ENCODE measurements around the gene PSTPIP1.

The PSTPIP1 gene

DNA sequence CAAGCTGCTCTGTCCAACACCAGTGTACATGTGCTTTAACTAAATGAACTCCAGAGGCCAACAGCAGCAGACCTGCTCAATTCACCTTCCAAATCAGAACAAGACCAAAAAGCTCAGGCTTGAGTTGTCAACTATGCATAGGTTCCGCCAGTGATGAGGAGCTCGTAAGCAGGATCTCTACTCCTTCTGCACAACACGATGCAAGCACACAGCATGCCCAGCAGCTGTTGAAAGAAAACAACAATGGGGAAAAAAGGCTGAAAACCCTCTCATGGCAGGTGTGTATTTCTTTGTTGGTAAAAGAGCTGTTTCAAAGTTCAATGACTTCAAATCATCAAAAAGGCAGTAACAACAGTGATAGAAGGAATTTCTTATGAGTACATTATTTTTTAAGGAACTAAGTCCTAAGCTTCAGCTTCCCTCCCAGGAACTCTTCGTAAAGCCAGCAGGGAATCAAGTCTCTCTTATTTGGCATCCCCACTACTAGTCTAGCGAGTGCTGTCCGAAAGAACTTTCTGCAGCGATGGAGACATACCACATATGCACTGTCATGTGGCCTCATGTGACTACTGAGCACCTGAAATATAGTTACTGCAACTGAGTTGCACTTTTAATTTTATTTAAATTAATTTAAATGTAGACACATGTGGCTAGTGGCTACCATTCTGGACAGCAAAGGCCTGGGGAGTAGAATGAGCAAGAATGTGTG is 51.9 kb downstream of the PSTPIP1 start:
- no peak for DNase-seq

DNA sequence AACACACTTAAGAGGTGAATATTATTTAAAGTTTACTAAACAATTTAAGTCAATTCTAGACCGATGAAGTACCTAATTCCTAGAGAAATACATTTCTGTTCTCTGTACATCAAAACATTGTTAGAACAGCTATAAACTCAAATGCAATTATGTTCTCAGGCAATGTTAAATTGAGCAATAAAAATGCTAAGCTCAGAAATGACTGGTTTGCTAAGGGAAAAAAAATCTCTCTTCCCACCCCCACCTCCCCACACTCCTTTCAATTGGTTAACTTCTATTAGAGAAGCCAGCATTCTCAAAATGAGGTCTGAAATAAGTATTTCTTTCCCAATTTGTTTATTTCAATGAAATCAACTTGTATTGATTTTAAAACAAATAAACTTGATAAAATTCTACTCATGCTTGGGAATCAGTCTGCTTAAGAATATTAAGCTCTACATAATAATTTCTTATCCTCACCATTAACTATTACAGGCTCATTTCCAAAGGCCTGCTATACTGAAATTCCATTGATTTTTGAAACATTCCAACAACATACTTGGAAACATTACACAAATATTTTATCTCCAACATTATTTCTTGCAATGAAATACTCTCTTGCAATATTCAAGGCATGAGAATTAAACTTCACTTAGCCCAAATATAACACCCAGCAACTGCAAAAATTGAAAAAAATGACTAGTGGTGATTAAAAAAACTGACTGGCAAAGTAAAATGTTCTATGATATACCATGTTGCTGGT is 53.4 kb downstream of the PSTPIP1 start:
- DNase-seq = peak; percentile 46

DNA sequence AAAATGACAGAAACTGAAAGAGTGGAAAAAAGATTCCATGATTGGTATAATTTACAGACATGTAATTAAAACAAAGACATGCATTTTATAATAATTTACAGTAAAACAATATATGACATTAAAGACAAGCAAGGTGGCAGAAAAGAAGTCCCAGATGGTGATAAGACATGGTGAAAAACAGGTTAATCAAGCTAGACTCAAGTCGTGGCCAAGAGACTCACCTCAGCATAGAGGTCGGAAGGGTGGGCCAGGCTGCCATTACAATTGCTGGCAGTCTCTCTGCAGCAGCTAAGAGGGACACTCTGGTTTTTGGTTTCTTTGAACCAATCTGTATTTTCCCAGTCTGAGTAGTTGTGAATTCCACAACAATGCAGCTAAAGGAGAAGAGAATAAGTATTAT is 57.6 kb downstream of the PSTPIP1 start:
- no peak for DNase-seq

DNA sequence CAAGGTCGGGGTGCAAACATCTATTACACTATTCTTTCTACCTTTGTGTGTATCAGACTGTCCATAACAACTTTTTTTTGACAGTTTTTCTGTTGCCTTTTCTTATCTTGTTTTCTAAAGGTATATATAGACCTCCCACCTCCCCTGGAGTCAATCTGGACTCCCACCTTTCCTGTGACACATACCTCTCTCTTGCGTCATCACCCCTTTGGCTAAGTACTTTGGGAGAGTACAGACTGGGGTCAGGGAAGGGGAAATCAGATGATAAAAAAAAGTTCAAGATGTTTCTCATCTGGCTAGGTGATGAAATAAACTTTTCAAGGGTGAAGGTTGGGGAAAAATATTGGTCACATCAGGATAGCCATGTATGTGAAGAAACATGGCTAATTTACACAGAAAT is 58.8 kb downstream of the PSTPIP1 start:
- no peak for DNase-seq

DNA sequence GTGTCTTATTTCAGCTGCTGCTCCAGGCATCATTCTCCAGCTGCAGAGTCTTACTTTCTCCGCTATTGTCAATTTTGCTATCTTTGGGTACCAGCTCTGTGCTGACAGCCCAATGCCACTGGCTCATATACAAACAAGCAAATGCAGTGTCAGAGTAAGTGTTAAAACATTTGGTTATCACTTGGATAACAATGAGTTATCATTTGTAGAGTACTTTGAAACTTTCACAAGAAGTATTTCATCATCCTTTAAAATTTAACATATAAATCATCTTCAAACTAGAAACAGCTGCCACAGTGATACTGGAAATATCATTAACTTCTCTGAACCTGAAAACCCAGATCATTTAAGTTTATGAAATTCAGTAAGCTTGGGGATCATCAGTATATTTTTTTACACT is 62.1 kb downstream of the PSTPIP1 start:
- no peak for DNase-seq

DNA sequence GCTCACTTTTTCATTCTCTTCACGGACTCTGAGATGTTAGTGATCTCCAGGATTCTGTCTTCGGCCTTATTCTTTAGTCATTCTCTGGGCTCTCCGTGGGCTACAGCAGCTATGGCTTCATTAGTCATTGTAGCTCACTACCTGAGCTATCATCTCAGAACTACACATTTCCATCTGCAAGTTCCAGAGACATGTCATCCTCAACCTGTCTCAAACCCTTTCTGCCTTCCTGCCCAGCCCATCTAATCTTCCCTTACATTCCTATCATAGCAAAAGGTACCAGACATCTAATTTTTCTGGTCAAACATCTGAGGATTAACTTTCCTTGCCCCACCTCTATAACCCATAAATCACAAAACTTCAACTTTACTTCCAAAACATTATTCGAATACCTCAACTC is 62.8 kb downstream of the PSTPIP1 start:
- DNase-seq = no peak

DNA sequence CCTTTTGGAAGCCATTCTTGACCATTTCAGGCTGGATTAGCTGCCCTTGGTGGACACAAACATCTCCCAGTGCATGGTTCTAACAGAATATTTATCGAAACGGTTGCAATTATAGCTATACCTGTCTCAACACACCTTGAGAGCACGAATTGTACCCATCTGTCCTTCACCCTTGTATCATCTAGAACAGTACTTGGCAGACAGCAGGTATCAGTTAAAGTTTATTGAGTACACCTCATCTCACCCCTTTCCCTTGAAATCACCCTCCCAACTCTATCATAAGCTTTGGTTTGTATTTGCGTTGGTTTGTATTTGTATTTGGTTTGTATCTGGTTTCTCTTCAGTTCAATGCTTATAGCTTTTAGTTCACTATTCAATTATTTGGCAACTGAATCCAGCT is 63.5 kb downstream of the PSTPIP1 start:
- DNase-seq = no peak

DNA sequence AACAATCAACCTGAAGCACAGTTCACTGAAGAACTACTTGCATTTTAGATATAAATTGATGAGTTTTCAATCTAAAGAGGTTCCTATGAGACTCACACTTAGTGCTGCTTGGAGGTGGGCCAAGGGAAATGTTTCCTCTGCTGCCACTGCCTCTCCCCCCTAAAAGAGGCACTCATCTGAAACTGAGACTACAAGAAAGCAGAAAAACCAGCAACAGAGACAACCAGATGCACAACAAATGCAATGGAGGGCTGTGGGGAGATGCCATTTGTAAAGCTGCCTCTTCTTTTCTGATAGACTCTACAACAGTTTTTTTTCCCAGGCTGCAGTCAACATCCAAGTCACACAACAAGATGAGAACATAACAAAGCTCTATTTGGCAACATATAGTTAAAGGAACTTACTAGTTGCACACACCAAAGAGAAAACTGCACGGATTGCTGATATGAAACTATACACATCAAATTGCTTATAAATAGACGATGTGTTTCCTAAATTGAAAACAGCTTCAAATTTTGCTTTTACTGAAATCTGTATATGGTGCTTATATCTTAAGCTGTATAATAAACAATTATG is 64.9 kb downstream of the PSTPIP1 start:
- no peak for DNase-seq

DNA sequence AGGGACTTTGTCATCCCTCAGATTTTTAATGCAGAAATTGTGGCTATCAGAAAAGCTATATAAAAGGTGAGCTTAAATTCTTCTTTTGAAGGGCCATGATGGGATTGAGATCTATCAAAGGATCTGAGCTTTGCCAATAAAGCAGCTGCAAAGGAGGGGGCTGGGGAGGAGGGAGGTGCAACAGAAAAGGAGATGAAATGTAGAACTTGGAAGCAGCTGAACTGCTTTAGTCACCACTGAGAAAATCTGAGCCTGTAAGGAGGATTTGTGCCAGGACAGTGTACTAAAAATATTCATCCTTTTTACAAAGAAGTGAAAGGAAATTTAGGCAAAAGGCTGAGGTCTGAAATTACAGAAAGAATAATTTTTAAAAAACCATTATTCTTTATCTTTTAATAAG is 65.6 kb downstream of the PSTPIP1 start:
- no peak for DNase-seq

DNA sequence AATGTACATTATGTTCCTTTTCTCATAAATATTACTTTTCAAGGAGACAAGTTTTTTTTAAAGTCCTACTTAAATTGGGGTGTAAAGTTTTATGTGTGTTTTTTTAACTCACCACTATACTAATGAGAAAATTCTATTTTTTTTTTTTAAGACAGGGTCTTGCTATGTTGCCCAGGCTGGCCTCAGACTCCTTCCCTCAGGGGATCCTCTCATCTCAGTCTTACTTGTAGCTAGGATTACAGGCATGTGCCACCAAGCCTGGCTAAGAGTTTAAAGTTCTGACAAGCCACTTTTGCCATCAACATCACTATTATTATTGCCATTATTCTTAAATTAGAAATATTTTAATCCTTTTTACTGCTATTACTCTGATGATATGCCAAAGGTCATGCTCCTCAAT is 68.3 kb downstream of the PSTPIP1 start:
- DNase-seq = no peak

DNA sequence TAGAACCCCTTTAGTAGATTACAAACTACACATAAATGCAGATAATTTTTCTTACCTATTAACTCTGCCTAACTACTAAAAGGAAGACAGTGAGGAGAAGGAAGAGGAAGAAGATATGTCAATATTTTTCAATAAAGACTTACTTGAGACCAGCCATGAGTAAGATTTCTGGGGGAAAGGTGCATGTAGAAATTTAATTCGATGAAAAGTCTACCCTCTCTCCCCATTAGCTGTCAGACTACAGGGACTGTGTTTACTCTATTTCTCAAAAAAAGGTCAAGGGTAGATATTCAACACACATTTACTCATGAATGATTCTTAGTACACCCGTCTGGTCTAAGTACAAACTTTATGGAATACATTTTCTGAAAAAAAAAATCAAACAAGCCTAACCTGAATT is 69.1 kb downstream of the PSTPIP1 start:
- no peak for DNase-seq

DNA sequence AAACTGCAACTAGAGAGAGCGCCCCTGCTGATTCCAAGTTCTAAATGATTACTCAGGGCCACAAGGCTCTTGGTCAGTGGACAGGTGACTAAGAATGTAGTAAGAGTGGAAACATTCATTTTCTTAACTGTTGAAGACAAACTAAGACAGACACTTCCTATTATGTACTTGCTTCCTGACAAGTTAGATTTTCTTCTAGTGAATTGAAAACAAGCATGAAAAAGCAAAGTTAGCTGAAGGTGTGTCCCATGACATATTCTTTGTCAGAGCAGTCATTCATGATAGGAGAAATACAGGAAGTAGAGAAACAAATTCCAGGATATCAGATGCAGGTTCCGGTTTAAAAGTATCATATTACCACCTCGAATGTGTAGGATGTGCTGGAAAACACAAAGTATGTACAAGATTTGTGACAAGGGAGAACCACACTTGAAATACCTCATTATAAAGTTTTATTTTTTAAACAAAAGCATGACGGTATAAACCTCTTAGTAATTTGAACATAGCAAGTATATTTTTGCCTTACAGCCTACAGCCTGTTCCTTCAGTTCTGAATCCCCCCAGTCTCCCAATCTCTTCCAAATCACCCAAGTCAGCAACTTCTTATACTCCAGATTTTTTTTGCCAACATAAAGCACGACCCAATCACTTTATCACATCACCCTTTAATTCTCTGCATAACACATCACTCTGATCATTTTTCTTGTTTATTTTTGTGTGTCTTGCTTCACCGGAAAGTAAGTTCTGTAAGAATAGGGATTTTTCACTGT is 69.8 kb downstream of the PSTPIP1 start:
- peak; percentile 43 for DNase-seq

DNA sequence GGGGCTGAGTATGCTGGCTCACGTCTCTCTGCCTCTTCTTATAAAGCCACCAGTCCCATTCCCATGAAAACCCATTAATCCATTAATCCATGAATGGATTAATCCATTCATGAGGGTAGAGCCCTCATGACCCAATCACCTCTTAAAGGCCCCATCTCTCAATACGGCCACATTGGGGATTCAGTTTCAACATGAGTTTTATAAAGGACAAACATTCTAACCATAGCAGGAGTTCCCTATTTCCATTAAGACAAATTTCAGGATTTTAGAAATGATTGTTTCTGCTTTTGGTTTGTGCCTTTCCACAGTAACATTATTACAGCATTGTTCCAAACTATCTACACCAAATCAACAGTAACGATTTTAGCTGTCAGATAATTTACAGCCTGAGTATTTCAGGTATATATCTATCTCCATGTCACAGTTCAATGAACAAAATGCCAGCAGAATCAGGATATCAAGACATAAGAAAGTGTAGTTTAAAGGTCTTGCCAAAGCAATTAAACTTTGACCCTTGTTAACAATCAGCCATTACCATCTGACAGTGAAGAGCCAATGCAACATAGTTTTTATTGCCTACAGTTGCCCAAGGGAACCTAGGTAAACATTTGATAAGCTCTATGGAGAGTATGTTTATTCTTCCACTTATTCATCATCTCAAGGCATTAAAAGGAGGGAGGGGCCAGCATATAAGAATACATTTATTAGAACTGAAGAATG is 72.2 kb downstream of the PSTPIP1 start:
- DNase-seq = peak; percentile 55

DNA sequence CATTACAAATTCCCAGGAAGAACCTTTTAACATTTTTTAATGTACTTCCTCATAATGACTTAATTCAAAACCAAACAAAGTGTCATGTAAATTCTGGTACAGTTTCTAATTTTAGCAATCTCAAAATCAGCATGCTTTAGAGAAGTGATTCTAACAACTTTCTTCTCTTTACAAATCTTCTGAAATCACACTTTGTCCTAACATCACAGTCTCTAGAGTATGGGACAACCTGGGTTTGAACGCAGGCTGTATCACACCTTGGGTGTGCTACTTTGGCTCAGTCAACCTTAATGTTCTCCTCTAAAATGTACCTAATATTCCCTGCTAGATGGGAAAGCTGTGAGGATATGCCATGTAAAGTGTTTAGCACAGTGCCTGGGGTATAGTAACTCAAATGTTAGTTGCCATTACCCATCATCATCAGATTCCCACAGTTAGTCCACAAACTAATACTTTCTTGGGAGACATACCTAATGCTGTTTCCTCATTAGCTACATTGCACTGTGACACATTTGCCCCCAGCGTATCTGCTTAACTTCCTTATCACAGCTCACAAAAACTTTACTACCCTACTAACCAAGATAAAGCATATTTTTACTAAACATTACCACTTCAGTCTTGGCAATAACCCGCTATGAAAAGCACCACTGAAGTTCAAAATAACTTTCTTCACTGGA is 72.9 kb downstream of the PSTPIP1 start:
- DNase-seq = no peak

DNA sequence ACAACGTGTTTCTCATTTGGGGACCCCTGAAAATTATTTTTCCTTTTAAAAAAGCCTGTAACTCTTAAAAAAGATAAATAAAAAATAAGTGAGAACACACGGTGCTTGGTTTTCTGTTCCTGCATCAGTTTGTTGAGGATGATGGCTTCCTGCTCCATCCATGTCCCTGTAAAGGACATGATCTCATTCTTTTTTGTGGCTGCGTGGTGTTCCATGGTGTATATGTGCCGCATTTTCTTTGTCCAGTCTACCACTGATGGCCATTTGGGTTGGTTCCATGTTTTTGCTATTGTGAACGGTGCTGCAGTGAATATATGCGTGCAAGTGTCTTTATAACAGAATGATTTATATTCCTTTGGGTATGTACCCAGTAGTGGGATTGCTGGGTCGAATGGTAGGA is 73.7 kb downstream of the PSTPIP1 start:
- no peak for DNase-seq

DNA sequence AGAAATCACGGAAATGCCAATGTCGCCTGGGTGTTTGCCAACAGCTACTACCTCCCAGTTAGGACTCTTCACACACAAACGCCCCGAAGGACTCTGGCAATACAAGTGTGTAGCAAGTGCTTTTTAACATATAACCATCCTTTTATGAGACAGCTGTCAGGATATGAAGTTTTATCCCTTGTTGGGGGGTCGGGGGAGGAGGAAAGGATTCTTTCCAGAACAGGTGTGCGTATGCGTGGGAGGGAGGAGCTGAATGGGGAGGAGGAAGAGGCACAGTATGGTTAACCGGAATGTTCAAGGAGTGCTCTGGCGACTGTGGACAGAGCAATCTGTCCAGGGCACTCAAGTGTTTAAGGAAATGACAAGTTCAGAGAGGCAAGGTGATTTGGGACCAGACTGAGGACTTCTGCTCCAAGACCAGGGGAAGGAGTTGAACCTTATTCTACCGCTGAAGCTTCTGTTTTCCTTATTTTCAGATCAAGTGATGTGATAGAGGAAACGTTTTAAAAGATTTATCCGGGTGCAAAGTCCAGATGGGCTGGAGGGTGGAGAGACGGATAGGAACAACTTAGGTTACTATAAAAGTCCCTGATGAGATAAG is 74.7 kb downstream of the PSTPIP1 start:
- DNase-seq = no peak

DNA sequence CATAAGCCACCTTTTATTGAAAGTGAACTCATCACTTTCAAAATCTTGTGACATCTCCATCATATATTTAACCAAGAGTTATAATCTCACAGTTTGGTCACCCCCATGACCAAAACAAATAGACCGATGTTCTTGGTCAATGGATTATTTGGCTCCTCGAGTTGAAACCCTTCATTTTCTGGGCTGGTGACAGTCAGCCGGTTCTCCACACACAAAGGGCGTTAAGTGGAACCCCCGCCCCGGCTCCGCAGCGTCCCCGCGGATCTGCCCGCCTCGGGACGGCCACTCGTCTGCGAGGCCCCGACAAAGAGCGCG is 75.2 kb downstream of the PSTPIP1 start:
- no peak for DNase-seq

DNA sequence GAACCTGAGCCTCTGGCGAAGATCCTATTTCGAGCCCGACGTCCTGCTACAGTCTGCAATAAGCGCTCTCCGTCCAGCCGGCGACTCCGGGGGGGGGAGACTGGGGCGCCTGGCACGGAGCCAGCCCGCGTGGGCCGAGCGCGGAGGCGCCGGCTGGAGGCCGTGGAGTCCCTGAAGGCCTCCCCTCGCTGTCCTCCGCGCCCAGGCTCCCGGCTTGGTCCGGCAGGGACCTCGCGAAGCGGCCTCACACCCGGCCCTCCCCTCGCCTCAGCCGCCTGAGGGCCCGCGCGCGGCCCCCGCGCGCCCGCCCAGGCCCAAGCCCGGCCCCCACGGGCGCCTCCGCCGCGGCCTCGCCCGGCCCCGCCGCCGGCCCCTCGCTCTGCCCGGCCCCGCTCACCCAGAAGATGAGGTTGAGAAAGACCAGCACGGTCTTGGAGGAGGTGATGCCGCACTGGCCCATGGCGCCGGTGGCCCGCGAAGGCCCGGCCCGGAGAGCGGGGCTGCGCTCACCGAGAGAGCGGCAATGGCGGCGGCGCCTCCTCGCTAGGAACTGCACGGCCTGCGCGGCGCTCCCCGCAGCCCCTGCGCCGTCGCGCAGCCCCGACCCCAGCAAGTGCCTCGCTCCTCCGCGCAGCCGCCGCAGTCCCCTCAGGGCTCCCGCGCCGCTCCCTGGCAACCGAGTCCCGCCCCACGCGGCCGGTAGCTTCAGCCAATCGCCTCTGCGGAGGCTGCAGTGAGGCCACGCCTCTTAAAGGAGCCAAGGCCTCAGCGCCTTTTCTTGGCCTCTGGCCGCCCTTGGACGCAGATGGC is 75.8 kb downstream of the PSTPIP1 start, which contains the start of gene TSPAN3:
Gene TSPAN3, minus strand, starts transcription at position 615 of the 810 bp plus-strand sequence. Its CDS starts 155 bp downstream, at position 460.
- DNase-seq = peak; percentile 91

DNA sequence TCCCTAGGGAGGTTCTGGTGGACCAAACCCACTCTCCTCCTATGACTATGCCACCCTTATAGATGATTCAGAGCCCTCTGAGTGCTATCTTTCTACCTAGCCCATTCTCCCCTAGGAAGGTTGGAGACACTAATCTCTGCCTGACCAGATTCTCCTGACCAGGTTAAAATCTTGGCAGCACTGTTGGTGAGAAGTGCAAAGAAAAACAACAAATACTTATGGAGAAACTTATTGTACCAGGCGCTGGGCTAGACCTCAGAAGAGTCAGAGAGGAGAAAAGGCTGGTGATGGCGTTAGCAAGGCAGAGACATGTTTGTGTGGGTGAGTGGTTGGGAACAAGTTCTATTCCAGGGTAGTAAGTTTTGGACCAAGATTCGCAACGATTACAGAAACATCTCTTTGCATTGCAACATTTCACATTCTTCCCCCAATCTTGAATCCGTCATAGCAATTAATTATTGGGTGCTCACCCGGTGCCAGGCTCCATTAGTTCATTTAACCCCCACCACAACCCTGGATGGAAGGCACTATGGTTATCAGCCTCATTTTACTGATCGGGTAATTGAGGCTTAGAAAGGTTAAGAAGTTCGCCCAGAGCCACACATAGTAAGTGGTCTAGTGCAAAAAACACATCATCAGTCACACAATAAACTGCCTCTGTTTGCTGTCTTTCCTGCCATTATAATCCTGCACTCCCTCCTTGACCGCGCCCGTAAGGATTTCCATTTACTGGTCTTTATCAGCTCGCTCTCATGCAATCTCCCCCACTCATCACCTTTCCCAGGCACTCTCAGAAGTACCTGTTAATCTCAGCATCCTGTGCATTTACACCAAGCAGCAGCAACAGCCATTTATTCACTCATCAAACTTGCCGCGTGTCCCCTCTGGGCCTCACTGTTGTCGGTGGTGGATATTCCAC is 76.6 kb downstream of the PSTPIP1 start:
- no peak for DNase-seq

DNA sequence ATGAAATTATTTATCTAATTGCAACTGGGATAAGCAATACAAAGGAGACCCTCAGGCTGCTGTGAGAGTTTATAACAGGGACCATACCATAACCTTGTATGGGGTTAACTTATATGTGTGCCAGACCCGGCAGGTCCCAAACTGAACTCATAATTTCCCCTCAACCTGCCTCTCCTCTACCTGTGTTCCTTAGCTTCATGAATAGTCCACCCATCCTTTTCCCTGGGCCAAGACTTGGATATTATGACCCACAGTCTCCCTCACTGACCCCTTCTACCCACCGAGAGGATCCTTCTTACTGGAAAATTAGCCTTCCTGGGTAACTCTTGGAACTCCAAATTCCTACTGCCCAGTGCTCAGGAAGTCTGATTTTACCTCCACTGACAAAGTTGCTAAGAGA is 79.4 kb downstream of the PSTPIP1 start:
- no peak for DNase-seq

All from EL (cell line).